PC-9 (cell line): ENCODE results near the gene NUP62. TPM values are rescaled to one million over a fixed set of nuclear protein-coding genes. Genes with fewer than 3 reads are reported as not detected.

Experiments used
- BruUV-seq: library from RNA; stranded (reverse); fragments of 400-500 nt; replicated peaks from 2 replicates; lab custom pipeline; 2021; lab: Mats Ljungman, UMichigan
- CTCF ChIA-PET: fragments of 300-600 bp; sonication (Branson Sonifier 250); formaldehyde crosslinking; loops from one replicate; lab custom pipeline; 2022; ENCODE audit warnings: antibody characterized with exemption; lab: Charles Lee
- POLR2A ChIA-PET: fragments of 300-600 bp; sonication (Branson Sonifier 250); formaldehyde crosslinking; loops from one replicate; lab custom pipeline; 2022; ENCODE audit warnings: antibody characterized with exemption; ENCODE audit not compliant: unreplicated experiment; lab: Charles Lee
- DNase-seq, 2 experiments: peaks; one replicate each; pipeline versions ENCODE4 v3.0.0 to v3.0.0-alpha.2; 2015 to 2022; ENCODE audit warnings: mixed read lengths in 1 of 2
- H2AFZ ChIP-seq: fragments of 200-600 bp; sonication (generic); 2 replicates; pipeline ENCODE4 v1.8.1; 2017; ENCODE audit warnings: antibody characterized with exemption
- H3F3A ChIP-seq: fragments of 200-600 bp; sonication (generic); 2 replicates; pipeline ENCODE4 v1.8.1; 2017; ENCODE audit warnings: antibody characterized with exemption, mild to moderate bottlenecking, low read depth; ENCODE audit not compliant: insufficient read depth
- H3K27ac ChIP-seq: fragments of 200-600 bp; sonication (generic); 2 replicates; pipeline ENCODE4 v1.6.1; 2016; ENCODE audit warnings: mixed run types
- H3K27me3 ChIP-seq: fragments of 200-600 bp; sonication (generic); 2 replicates; pipeline ENCODE4 v1.6.1; 2016; ENCODE audit warnings: low read depth, mixed run types; ENCODE audit not compliant: insufficient read depth
- H3K36me3 ChIP-seq: fragments of 200-600 bp; sonication (generic); 2 replicates; pipeline ENCODE4 v1.6.1; 2016; ENCODE audit warnings: low read depth, mixed run types
- H3K4me1 ChIP-seq: fragments of 200-600 bp; sonication (generic); replicated peaks from 2 replicates; pipeline ENCODE4 v1.6.1; 2016; ENCODE audit warnings: mixed run types; ENCODE audit not compliant: insufficient read depth
- H3K4me2 ChIP-seq: fragments of 200-600 bp; sonication (generic); 2 replicates; pipeline ENCODE4 v1.6.1; 2017; ENCODE audit warnings: mixed run types
- H3K4me3 ChIP-seq: fragments of 200-600 bp; sonication (generic); 2 replicates; pipeline ENCODE4 v1.6.1; 2016; ENCODE audit warnings: mixed run types
- H3K79me2 ChIP-seq: fragments of 200-600 bp; sonication (generic); 2 replicates; pipeline ENCODE4 v1.6.1; 2017; ENCODE audit warnings: low read depth, mixed run types
- H3K9me2 ChIP-seq: fragments of 200-600 bp; sonication (generic); 2 replicates; pipeline ENCODE4 v1.8.1; 2017; ENCODE audit warnings: mild to moderate bottlenecking; ENCODE audit not compliant: insufficient read depth
- H3K9me3 ChIP-seq: fragments of 200-600 bp; sonication (generic); 2 replicates; pipeline ENCODE4 v1.8.1; 2016; ENCODE audit warnings: low read depth; ENCODE audit not compliant: insufficient read depth
- H4K20me1 ChIP-seq: fragments of 200-600 bp; sonication (generic); 2 replicates; pipeline ENCODE4 v1.8.1; 2017; ENCODE audit not compliant: insufficient read depth
- EZH2 ChIP-seq: fragments of 200-600 bp; sonication (generic); IDR thresholded peaks from 2 replicates; pipeline ENCODE4 v1.8.0; 2017; ENCODE audit warnings: antibody characterized with exemption, low read depth
- intact Hi-C: fragments of 100-400 bp; cut with micrococcal nuclease; formaldehyde crosslinking; loops from one replicate; pipeline ENCODE4 v1.10.0; 2022; ENCODE audit not compliant: unreplicated experiment
- total RNA-seq: library from RNA; stranded (reverse); gene quantifications from 2 replicates; pipeline ENCODE4 v1.2.3, GENCODE V29; 2021
- TF ChIP-seq, protein P1 (sequence below): fragments of 200-600 bp; sonication (generic); conservative IDR thresholded peaks from 2 replicates; pipeline ENCODE4 v1.6.1; 2017; ENCODE audit warnings: mixed run types, antibody characterized with exemption, mild to moderate bottlenecking, moderate library complexity

NUP62 gene
- total RNA-seq, 1 experiment from 2014 or later, result 101 TPM

GRCh38 chr19:49873129-49873521 lies 56.2 kb downstream of the NUP62 start:
- intact Hi-C loops, result no loop called here
- H3K9me2 ChIP-seq, result no peaks in the 10 kb centered on the region
- 0 out of 2 replicates have a peak, but pooled peaks cover 8% of the 10 kb centered on the region for H3K36me3 ChIP-seq
- H3K9me3 ChIP-seq, result no peaks in the 10 kb centered on the region
- peaks cover 25% of the 10 kb centered on the region for H3K4me1 ChIP-seq
- no peak for TF ChIP-seq EZH2
- TF ChIP-seq, protein P1, sequence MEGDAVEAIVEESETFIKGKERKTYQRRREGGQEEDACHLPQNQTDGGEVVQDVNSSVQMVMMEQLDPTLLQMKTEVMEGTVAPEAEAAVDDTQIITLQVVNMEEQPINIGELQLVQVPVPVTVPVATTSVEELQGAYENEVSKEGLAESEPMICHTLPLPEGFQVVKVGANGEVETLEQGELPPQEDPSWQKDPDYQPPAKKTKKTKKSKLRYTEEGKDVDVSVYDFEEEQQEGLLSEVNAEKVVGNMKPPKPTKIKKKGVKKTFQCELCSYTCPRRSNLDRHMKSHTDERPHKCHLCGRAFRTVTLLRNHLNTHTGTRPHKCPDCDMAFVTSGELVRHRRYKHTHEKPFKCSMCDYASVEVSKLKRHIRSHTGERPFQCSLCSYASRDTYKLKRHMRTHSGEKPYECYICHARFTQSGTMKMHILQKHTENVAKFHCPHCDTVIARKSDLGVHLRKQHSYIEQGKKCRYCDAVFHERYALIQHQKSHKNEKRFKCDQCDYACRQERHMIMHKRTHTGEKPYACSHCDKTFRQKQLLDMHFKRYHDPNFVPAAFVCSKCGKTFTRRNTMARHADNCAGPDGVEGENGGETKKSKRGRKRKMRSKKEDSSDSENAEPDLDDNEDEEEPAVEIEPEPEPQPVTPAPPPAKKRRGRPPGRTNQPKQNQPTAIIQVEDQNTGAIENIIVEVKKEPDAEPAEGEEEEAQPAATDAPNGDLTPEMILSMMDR, result no peak
- ChIA-PET POLR2A (no interaction called here), CTCF (no interaction called here)
- no peak overlapping the region for H2AFZ ChIP-seq
- no peak overlapping the region for H3K4me3 ChIP-seq
- no peak overlapping the region for H3K4me2 ChIP-seq
- no peak overlapping the region for H3K27ac ChIP-seq
- no peak for DNase-seq
- H3K79me2 ChIP-seq, result peaks cover 38% of the 10 kb centered on the region
- no peaks in the 10 kb centered on the region for H3K27me3 ChIP-seq
- peaks cover 23% of the 10 kb centered on the region for H4K20me1 ChIP-seq
- BruUV-seq, result no TSS peak
- peaks cover 33% of the 10 kb centered on the region for H3F3A ChIP-seq

- peaks cover 23% of the 10 kb centered on the region for H4K20me1 ChIP-seq
- peaks cover 27% of the 10 kb centered on the region for H3K4me1 ChIP-seq
- no peak overlapping the region for H3K27ac ChIP-seq
- intact Hi-C loops, result no loop called here
- no peak overlapping the region for H2AFZ ChIP-seq
- H3K36me3 ChIP-seq, result 0 out of 2 replicates have a peak, but pooled peaks cover 8% of the 10 kb centered on the region
- H3K9me3 ChIP-seq, result no peaks in the 10 kb centered on the region
- ChIA-PET CTCF (no interaction called here), POLR2A (no interaction called here)
- no peak overlapping the region for H3K4me2 ChIP-seq
- TF ChIP-seq, protein P1, result no peak
- no peak for TF ChIP-seq EZH2
- peaks cover 37% of the 10 kb centered on the region for H3K79me2 ChIP-seq
- no peaks in the 10 kb centered on the region for H3K27me3 ChIP-seq
- DNase-seq, result no peak
- peaks cover 40% of the 10 kb centered on the region for H3F3A ChIP-seq
- no peaks in the 10 kb centered on the region for H3K9me2 ChIP-seq
- no peak overlapping the region for H3K4me3 ChIP-seq
- BruUV-seq, result no TSS peak
These were observed 56.8 kb downstream of the NUP62 start for GRCh38 chr19:49872245-49873128.

DNA sequence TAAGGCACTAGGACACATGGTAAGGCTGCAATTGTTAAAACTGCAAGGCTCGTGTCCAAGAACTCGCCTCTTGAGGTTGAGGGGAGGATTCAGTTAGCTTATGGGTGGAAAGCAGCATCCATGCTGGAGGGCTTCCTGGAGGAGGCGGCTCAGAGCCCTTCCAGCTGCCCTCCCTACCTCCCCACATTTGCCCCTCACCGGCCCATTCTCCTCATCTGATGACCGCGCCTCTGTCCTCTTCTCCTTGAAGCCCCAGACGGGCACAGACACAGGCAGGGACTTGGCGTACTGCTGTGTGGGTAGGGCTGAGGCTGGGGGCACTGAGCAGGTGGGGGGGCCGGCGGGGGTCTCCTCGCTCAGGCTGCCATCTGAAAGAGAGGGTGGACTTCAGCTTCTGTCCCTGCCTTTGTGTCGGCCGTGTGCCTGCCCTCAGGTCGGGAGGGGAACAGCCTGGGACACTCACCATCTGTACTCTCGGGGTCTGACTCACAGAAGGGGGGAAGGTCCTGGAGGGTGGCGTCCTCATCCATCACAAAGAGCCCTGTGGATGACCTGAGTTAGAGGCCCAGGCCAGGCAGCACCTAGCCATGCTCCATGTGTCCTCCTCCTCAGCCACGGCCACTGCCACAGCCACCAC lies 57.8 kb downstream of the NUP62 start:
- no TSS peak for BruUV-seq
- 0 out of 2 replicates have a peak, but pooled peaks cover 8% of the 10 kb centered on the region for H3K36me3 ChIP-seq
- CTCF ChIA-PET, result no interaction called here
- no peak overlapping the region for H3K4me3 ChIP-seq
- peaks cover 28% of the 10 kb centered on the region for H3K4me1 ChIP-seq
- POLR2A ChIA-PET, result no interaction called here
- no peak for DNase-seq
- no peaks in the 10 kb centered on the region for H3K9me2 ChIP-seq
- peaks cover 26% of the 10 kb centered on the region for H4K20me1 ChIP-seq
- intact Hi-C loops, result no loop called here
- H3K27me3 ChIP-seq, result no peaks in the 10 kb centered on the region
- H3K79me2 ChIP-seq, result peaks cover 41% of the 10 kb centered on the region
- no peak overlapping the region for H2AFZ ChIP-seq
- TF ChIP-seq, protein P1, result no peak
- no peak for TF ChIP-seq EZH2
- H3K27ac ChIP-seq, result no peak overlapping the region
- H3K9me3 ChIP-seq, result no peaks in the 10 kb centered on the region
- H3K4me2 ChIP-seq, result no peak overlapping the region
- peaks cover 48% of the 10 kb centered on the region for H3F3A ChIP-seq
